H54 (cell line): ENCODE measurements around the gene UNKL.
"Not testable (repeated sequence)": the region's sequence is repeated elsewhere in the genome, so short reads cannot be mapped to it uniquely, and the experiment has no call there.

Experiments
- DNase-seq: peaks from one replicate; pipeline ENCODE4 v3.0.0; 2011; ENCODE audit warnings: low spot score, mixed read lengths; ENCODE audit not compliant: insufficient read length
- FAIRE-seq: peaks from 3 replicates; lab custom pipeline; 2011; peaks lifted over from hg19 to GRCh38; lab: Jason Lieb, UNC
- POLR2A ChIP-seq: IDR thresholded peaks from 2 replicates; pipeline ENCODE4 v1.6.1; 2011; ENCODE audit warnings: low read depth, mild to moderate bottlenecking, low read length

UNKL gene

GRCh38 chr16:1441391-1441829 lies 26.9 kb upstream of the UNKL start:
- TF ChIP-seq POLR2A: no peak
- DNase-seq: no peak
- FAIRE-seq: no peak

- not testable (repeated sequence) for DNase-seq, FAIRE-seq
These were observed 25.2 kb upstream of the UNKL start for GRCh38 chr16:1439699-1440074.

DNA sequence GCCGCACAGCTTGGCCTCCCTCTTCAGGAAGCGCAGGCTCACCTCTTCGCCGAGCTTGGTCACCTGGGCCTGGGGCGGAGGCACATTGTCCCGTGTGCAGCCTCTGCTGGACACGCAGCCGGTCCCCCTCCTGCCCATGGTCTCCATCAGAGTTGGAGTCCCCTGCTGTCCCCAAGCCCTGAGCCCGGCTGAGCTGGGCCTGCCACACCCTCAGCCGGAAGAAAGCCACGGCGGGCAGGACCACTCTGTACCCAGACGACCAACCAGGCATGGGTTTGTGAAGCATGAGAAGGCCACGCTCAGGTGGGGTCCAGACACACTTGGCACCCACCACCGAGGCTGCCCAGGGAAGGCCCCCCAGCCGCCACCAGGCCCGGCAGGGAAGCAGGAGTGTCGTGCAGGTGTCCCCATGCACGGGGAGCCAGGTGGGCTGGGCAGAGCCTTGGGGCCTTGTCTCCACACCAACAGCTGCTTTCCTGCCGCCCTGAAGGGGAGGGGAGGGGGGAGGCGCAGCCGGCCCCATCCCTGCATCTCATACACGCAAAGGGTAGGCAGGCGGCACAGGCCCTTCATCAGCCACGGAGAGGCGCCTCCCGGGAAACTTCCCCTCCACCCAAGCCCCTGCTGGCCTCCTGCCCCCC lies 24.7 kb upstream of the UNKL start:
- DNase-seq (no peak), FAIRE-seq (no peak)
- no peak for TF ChIP-seq POLR2A

GRCh38 chr16:1438229-1439057 lies 23.9 kb upstream of the UNKL start:
- FAIRE-seq: no peak
- no peak for TF ChIP-seq POLR2A

DNA sequence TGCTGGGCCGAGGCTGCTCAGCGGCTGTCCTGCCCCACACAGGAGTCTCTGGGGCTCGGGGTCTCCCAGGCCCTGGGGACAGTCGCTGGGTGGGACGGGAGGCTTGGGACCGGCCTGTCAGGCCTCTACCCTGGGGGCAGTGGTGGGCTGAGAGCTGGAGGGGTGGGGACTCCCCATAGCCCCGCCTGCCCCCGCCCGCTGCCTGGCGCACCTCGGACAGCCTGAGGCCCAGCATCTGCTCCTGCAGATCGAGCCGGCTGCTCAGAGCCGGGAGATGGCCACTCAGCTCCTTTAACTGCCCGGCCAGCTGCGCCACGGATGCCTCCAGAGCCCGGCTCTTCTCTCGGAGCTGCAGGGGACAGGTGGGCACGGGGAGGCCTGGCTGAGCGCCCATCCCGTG lies 23.1 kb upstream of the UNKL start:
- no peak for DNase-seq
- TF ChIP-seq POLR2A: no peak
- no peak for FAIRE-seq

More at GRCh38 chr16:1438229-1439057, 23.9 kb upstream of the UNKL start:
- no peak for DNase-seq

GRCh38 chr16:1436731-1437355 lies 22.3 kb upstream of the UNKL start:
- FAIRE-seq: no peak
- DNase-seq: no peak
- no peak for TF ChIP-seq POLR2A

- DNase-seq: no peak
- no peak for FAIRE-seq
- no peak for TF ChIP-seq POLR2A
These were observed 21.6 kb upstream of the UNKL start for GRCh38 chr16:1435921-1436697.

DNA sequence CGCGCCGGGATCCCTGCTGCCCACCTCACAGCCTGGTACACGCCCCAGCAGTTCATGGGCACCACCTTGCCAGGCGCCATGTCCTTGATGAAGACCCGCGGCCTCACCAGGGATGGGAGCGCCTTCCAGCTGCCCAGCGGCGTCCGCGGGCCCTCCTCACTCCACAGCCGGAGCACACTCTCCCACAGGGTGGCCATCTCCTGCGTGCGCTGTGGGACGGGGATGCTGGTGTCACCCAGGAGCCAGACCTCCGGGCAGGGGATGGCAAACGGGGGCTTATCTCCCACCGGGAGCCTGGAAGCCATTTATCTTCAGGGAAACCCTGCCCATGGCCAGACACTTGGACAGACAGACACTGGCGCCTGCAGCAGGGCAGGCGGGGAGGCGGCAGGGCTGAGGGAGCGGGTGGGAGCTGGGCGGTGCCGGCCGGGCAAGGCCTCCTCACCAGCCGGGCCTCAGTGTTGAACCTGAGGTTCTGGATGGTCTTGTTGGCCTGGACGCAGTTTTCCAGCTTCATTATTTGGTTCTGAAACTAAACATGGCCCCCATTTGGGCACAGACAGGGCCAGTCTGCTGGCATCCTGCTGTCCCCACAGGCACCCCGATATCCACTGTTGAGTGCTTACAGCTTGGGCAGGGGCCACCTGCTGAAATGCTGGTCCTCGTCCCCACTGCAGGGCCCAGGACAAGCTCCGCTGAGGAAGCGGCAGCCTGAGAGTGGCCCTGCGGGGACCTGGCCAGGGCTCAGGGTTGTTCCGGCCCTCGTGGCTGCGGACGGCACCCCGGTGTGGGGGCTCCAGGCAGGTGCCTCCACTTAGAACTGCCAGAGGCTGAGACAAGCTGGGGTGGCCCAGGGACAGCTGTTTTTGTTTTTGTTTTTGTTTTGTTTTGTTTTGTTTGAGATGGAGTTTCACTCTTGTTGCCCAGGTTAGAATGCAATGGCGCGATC lies 20.4 kb upstream of the UNKL start:
- FAIRE-seq: no peak
- TF ChIP-seq POLR2A: no peak
- DNase-seq: no peak

DNA sequence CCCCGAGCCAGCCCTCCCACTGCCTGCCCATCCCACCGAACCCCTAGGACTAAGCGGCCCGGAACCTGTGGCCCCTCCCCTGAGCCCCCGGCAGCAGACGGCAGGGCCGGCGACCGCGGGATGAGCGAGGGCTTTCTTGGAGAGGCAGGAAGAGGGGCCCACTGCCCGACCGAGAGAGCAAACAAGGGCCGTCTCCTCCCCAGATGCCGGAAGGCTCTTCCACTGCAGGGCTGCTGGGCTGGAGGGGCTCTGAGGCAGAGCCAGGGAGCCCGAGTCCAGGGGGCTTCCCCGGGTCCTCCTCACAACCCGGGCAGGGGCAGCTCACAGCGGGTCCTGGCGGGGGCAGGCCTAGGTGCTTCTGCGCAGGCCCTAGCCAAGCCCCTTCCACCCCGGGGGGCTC lies 19.3 kb upstream of the UNKL start:
- DNase-seq: no peak
- FAIRE-seq: no peak
- no peak for TF ChIP-seq POLR2A

DNA sequence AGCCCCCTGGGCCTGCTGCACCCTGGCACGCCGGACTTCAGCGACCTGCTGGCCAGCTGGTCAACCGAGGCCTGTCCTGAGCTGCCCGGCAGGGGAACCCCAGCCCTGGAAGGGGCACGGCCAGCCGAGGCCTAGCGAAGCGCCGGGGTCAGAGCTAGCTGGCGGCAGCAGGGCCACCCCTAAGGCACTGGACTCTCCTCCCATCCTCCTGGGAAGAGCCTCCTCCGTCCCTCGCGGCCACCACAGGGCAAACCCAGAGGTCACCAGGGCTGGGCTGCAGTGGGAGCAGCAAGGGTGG lies 18.7 kb upstream of the UNKL start:
- FAIRE-seq (no peak), DNase-seq (no peak)
- TF ChIP-seq POLR2A: no peak

DNA sequence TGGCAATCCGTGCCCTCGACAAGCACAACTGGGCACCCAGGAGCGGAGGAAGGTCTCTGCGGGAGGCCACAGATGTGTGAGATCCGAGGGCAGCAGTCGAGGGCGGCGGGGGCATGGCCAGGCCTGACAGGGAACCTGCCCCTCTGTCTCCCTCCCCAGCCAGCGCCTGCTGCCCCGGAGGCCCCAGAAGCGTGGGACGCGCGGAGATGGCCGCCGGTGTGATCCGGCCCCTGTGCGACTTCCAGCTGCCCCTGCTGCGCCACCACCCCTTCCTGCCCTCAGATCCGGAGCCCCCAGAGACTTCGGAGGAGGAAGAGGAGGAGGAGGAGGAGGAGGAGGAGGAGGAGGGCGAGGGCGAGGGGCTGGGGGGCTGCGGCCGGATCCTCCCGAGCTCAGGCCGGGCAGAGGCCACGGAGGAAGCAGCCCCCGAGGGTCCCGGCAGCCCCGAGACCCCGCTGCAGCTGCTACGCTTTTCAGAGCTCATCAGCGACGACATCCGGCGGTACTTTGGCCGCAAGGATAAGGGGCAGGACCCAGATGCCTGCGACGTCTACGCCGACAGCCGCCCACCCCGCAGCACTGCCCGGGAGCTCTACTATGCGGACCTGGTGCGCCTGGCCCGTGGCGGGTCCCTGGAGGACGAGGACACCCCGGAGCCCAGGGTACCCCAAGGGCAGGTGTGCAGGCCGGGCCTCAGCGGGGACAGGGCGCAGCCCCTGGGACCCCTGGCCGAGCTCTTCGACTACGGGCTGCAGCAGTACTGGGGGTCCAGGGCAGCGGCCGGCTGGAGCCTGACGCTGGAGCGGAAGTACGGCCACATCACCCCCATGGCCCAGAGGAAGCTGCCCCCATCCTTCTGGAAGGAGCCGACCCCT lies 18.1 kb upstream of the UNKL start:
- DNase-seq (no peak), FAIRE-seq (no peak)
- TF ChIP-seq POLR2A: no peak
